H54 (cell line): Measurements from ENCODE around the gene TREH.
"Not testable (repeated sequence)": the region's sequence is repeated elsewhere in the genome, so short reads cannot be mapped to it uniquely, and the experiment has no call there.

Experiments
- DNase-seq: peaks from one replicate; pipeline ENCODE4 v3.0.0; 2011; ENCODE audit warnings: low spot score, mixed read lengths; ENCODE audit not compliant: insufficient read length
- FAIRE-seq: peaks from 3 replicates; lab custom pipeline; 2011; peaks lifted over from hg19 to GRCh38; lab: Jason Lieb, UNC
- POLR2A ChIP-seq: IDR thresholded peaks from 2 replicates; pipeline ENCODE4 v1.6.1; 2011; ENCODE audit warnings: low read depth, mild to moderate bottlenecking, low read length

Gene TREH

GRCh38 chr11:118679483-118679882 is at the start of gene TREH:
TREH (minus strand) TSS chr11:118679650; CDS start chr11:118679627, 23 bp downstream.
- TF ChIP-seq POLR2A: no peak
- no peak for DNase-seq
- no peak for FAIRE-seq

GRCh38 chr11:118728112-118728511 is 48.7 kb upstream of the TREH start:
- not testable (repeated sequence) for FAIRE-seq, DNase-seq

- FAIRE-seq, DNase-seq: not testable (repeated sequence)
Observed at GRCh38 chr11:118727721-118728066, 48.2 kb upstream of the TREH start.

- not testable (repeated sequence) for DNase-seq, FAIRE-seq
Observed at GRCh38 chr11:118727001-118727720, 47.7 kb upstream of the TREH start.

- FAIRE-seq, DNase-seq: not testable (repeated sequence)
Observed at GRCh38 chr11:118721478-118722015, 42.1 kb upstream of the TREH start.

GRCh38 chr11:118720740-118721139 is 41.3 kb upstream of the TREH start:
- not testable (repeated sequence) for FAIRE-seq, DNase-seq

GRCh38 chr11:118720078-118720477 is 40.6 kb upstream of the TREH start:
- not testable (repeated sequence) for FAIRE-seq, DNase-seq

- not testable (repeated sequence) for FAIRE-seq, DNase-seq
Observed at GRCh38 chr11:118718562-118718961, 39.1 kb upstream of the TREH start.

GRCh38 chr11:118717733-118718132 is 38.3 kb upstream of the TREH start:
- not testable (repeated sequence) for DNase-seq, FAIRE-seq

GRCh38 chr11:118717221-118717620 is 37.8 kb upstream of the TREH start:
- FAIRE-seq, DNase-seq: not testable (repeated sequence)

- FAIRE-seq (no peak), DNase-seq (no peak)
- no peak for TF ChIP-seq POLR2A
Observed at GRCh38 chr11:118715837-118716260, 36.4 kb upstream of the TREH start.

- no peak for DNase-seq
- TF ChIP-seq POLR2A: no peak
- FAIRE-seq: no peak
Observed at GRCh38 chr11:118715245-118715831, 35.9 kb upstream of the TREH start.

GRCh38 chr11:118714816-118715215 is 35.4 kb upstream of the TREH start:
- DNase-seq (no peak), FAIRE-seq (no peak)
- TF ChIP-seq POLR2A: no peak

GRCh38 chr11:118714416-118714815 is 35.0 kb upstream of the TREH start:
- FAIRE-seq, DNase-seq: not testable (repeated sequence)

GRCh38 chr11:118708296-118708695 is 28.8 kb upstream of the TREH start:
- FAIRE-seq: no peak
- TF ChIP-seq POLR2A: no peak
- DNase-seq: no peak
